Measurements from ENCODE around the gene P3H2. TPM values are rescaled to one million over a fixed set of nuclear protein-coding genes. Genes with fewer than 3 reads are reported as not detected.
"Not testable (repeated sequence)": the region's sequence is repeated elsewhere in the genome, so short reads cannot be mapped to it uniquely, and the experiment has no call there.

The P3H2 gene
- total RNA-seq, 1 experiment from 2014 or later, result 44.7 TPM

DNA sequence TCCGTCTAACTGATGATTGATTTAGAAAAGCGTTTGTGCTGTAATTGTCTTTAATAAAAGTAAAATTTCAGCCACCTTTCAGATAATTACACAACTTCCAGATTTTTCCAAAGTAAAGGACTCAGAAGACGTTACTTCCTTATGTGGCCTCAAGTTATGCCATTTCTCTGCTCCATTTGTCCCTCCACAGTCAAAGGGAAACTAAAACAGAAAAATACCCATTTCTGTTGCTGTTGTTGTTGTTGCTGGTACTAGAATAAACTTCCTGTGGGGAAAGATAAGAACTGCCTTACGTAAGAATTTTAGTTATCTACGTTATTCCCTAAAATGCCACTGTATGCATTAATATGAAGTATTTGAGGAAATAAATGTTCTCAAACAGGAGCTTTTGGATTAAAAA, 153.9 kb downstream of the P3H2 start:
- Histone ChIP-seq H3K4me3 (ENCODE audit: insufficient read depth, low read depth, low read length) (no peak overlapping the region), H3K36me3 (replicated peaks; ENCODE audit: control insufficient read depth, insufficient read depth, low read length) (no peaks in the 10 kb centered on the region; the same call in 1 of the 2 replicates), H3K27me3 (ENCODE audit: control insufficient read depth, insufficient read depth, low read length) (no peaks in the 10 kb centered on the region)
- no peak for DNase-seq

DNA sequence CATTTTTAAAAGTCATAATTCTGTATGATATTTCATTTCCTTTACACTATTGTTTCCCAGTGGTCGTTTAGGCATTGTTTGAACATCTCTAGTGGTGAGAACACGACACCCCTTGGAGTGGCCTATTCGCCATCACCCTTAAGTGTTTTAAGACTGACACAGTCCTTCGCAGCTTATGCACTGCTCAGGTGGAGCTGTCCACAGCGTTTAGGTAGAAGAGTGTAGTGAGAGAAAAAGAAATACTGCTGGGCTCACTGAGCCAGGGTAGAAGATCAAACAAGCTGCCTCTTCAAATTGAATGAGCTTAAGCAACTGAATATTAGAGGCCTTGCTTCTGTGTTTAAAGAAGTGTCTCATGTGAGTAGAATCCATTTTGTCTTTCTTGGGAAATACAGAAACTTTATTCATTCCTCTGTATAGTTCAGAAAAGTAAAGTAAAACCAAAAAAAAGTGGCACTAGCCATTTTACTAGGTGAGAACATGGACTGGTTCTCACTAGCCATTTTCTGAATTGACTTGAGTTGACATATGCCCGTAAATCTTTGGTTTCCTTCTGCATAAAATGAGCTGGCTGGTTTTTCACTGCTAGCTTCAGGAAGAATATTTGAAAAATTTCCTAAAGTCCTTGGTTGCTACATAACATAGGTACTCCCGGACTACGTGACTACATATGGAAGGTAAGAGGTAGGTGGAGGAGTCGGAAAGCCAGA, 155.9 kb downstream of the P3H2 start:
- no peaks in the 10 kb centered on the region; the same call in 1 of the 2 replicates for H3K36me3 ChIP-seq (replicated peaks; ENCODE audit: control insufficient read depth, insufficient read depth, low read length)
- H3K4me3 ChIP-seq (ENCODE audit: insufficient read depth, low read depth, low read length), result no peak overlapping the region
- H3K27me3 ChIP-seq (ENCODE audit: control insufficient read depth, insufficient read depth, low read length), result no peaks in the 10 kb centered on the region
- DNase-seq, result no peak

DNA sequence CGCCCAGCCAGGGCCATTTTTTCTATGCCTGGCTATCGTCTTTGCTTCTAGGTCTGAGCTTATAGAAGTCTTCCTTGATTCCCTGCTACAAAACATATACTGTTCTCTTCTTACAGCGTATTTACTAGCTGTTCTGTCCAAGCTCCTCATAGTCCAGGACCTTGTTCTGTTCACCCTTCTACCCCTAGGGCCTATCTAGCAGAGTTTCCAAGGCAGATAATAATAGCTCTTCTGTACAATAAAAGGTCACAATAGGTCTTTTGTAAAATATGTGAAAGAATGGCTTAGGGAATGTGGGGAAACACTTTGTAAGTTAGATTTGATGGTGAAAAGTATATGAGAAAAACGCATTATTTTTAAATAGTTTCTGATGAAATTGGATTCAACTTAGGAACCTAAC, 158.2 kb downstream of the P3H2 start:
- H3K36me3 ChIP-seq (replicated peaks; ENCODE audit: control insufficient read depth, insufficient read depth, low read length), result no peaks in the 10 kb centered on the region; the same call in 1 of the 2 replicates

DNA sequence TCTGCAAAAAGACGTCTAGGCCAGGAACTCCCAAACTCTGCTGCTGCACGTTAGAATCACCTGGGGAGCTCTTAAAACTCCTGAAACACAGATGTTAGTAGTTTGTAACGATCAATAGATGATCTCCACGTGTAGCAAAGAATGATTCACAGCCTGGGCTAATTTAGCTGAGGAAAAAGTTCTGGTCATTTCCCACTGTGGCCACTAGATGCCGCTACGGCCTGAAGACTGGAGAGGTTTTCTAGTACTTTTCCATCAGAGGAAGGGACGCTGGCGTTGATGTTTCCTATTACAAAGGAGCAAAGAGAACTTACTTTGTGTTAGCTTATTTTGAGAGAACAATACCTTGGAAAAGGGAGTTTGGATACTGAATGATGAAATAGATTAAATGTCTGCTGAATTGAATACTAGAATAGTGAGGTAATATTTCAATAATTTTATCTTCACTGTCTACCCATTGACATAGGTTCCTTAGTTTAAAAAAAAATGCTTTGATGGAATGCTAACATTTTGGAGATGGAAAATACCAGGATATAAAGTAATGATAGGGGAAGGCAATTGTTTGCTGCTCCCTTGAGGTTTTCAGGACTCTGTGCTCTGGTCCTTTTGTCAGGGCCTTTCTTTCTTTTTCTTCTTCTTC, 159.1 kb downstream of the P3H2 start:
- peak; percentile 56 for DNase-seq
- H3K27me3 ChIP-seq (ENCODE audit: control insufficient read depth, insufficient read depth, low read length), result no peaks in the 10 kb centered on the region
- no peak overlapping the region for H3K4me3 ChIP-seq (ENCODE audit: insufficient read depth, low read depth, low read length)
- H3K36me3 ChIP-seq (replicated peaks; ENCODE audit: control insufficient read depth, insufficient read depth, low read length), result no peaks in the 10 kb centered on the region; the same call in 1 of the 2 replicates

More for the DNA sequence above, 158.2 kb downstream of the P3H2 start:
- Histone ChIP-seq H3K4me3 (ENCODE audit: insufficient read depth, low read depth, low read length) (no peak overlapping the region), H3K27me3 (ENCODE audit: control insufficient read depth, insufficient read depth, low read length) (no peaks in the 10 kb centered on the region)
- no peak for DNase-seq

DNA sequence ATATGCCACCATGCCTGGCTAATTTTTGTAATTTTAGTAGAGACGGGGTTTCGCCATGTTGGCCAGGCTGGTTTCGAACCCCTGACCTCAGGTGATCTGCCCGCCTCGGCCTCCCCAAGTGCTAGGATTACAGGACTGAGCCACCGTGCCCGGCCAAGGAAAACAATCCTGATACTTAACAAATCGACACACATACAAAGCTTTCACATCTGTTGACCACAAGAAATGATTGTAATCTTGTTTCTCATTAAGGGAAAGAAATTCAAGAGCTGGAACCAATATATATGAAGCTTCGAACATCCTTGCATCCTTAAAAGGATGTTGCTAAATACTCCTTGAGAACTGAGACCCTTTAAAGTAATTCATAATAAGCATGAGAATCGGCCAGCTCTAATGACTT, 159.6 kb downstream of the P3H2 start:
- H3K4me3 ChIP-seq (ENCODE audit: insufficient read depth, low read depth, low read length); H3K36me3 ChIP-seq (replicated peaks; ENCODE audit: control insufficient read depth, insufficient read depth, low read length); H3K27me3 ChIP-seq (ENCODE audit: control insufficient read depth, insufficient read depth, low read length); DNase-seq: not testable (repeated sequence)

DNA sequence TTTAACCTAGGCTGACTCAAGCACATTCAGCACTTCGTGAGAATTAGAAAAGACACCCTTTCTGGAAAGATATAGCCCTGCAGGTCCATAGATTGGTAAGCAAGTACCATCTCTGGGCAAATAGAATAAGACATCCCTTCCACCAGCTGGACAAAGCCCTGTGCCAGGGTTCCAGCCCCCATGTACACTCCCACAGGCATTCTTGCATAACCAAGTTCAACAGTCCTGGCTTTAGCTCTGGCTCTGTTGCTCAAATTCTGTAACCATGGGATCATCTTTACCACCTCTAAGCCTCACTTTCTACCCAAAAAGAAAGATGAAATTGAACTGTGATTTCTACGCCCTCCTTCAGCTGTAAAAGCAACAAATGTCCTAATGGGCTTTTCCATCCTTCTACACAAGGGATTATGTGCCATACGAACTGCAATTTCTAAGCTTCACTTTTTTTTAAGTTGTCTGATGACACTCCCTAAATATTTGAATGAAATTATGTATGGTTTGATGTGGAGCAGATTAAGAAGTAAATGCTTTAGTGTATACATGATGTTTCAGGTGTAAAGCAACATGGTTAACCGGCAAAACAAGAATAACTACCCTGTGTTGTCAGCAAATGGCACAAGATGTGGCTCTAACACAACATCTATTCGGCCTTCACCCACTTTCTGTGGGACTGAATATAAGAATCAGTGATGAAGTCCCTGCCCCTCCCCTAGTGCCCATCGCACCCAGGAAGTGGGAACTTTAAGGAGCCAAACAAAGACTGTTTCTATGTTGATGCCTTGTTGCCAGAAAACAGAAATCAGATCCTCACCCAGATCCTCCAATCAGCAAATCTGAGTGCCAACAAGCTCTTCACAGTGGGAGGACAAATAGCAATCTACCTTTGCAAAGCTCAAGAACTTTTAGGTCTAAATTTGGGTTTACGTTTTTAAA, 165.7 kb downstream of the P3H2 start:
- DNase-seq, result no peak
- H3K4me3 ChIP-seq (ENCODE audit: insufficient read depth, low read depth, low read length), result no peak overlapping the region
- no peaks in the 10 kb centered on the region for H3K27me3 ChIP-seq (ENCODE audit: control insufficient read depth, insufficient read depth, low read length)
- H3K36me3 ChIP-seq (replicated peaks; ENCODE audit: control insufficient read depth, insufficient read depth, low read length), result no peaks in the 10 kb centered on the region

DNA sequence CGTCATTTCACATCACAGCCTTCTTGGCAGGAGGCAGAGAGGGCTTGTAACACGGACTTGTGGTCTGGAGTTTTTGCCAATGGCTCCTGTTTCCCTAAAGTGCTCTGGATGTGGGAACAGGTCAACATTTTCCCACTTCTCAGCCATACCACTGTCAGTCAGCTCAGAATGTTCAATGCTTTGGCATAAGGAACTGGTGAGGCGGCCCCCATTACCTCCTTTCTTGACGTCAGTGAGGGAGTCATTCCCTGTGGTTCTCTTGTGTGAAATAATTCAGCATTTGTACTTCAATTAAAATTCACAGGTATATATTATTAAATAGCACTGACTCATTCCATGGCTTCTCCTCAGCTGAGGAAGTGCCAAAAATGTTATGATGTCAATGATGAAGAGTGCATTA, 167.1 kb downstream of the P3H2 start:
- no peak overlapping the region for H3K4me3 ChIP-seq (ENCODE audit: insufficient read depth, low read depth, low read length)
- no peak for DNase-seq
- no peaks in the 10 kb centered on the region for H3K27me3 ChIP-seq (ENCODE audit: control insufficient read depth, insufficient read depth, low read length)
- no peaks in the 10 kb centered on the region for H3K36me3 ChIP-seq (replicated peaks; ENCODE audit: control insufficient read depth, insufficient read depth, low read length)

DNA sequence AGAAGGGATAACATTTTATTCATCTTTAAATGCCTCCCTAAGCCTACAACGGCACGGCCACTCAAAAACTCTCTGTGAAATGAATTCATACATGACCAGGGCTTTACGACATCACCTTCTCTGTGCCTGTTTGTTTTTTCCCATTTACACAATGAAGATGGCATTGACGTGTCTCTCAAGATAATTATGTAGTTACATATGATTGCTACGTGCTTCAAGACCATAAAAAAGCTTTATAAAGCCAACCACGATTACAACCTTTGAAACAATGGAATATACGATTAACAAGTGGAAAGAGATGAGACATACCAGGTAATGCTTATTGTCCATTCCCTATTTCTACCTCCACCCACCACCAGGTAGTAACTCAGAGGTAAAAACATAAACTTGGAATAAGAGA, 168.4 kb downstream of the P3H2 start:
- no peaks in the 10 kb centered on the region for H3K27me3 ChIP-seq (ENCODE audit: control insufficient read depth, insufficient read depth, low read length)
- no peak for DNase-seq
- no peak overlapping the region for H3K4me3 ChIP-seq (ENCODE audit: insufficient read depth, low read depth, low read length)
- no peaks in the 10 kb centered on the region for H3K36me3 ChIP-seq (replicated peaks; ENCODE audit: control insufficient read depth, insufficient read depth, low read length)

DNA sequence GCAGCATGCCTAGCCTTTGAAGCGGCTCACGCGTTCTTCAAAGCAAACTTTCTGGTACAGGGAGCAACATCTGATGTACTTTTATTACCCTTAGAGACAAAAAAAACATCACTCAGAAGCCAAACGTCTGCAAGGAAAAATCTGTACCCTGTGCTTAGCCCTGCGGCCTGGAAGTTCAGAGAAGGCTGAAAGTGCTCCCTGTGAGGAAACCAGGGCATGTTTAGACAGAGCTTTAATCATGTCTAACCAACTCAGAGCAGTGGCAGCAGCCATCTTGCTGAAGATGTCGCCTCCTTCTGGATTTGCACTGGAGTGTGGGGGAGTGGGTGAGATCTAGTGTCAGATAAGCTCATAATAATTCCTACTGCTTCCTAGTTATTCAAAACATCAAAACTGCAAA, 170.4 kb downstream of the P3H2 start:
- Histone ChIP-seq H3K36me3 (replicated peaks; ENCODE audit: control insufficient read depth, insufficient read depth, low read length) (no peaks in the 10 kb centered on the region), H3K27me3 (ENCODE audit: control insufficient read depth, insufficient read depth, low read length) (no peaks in the 10 kb centered on the region; the same call in 1 of the 2 replicates), H3K4me3 (ENCODE audit: insufficient read depth, low read depth, low read length) (no peak overlapping the region)
- DNase-seq, result no peak

DNA sequence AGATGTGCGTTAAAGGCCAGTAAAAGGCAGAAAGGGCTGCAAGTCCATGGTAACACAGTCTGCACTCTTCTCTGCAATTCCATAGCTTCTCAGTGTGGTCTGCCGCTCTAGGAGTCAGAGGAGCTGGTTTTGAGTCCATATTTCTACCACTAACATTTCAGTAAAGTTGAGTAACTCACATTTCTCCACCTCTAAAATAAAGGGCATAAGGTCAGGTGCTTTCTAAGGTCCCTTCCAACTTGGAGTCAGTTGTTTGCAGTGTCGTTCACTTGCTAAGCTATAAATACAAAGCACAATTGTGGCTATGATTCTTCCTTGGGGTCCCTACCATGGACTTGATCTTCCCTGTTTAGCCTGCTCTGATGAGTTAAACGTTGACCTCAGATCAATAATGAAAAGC, 171.1 kb downstream of the P3H2 start:
- DNase-seq, result no peak

DNA sequence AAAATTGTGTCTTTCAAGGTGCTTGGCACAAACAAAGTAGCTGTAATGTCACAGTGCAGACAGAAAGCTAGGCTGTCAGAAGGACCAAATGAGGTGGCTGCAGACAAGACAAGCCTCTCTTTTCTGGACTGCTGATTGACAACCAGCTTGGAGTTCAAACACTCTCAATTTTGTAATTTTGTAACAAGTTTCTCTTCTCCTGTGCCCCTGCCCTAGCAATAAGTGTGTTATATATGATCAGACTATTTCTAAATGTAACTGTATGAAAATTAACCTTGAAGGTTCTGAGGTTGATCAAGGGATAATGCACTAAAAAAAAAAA, 172.0 kb downstream of the P3H2 start:
- no peak for DNase-seq
- Histone ChIP-seq H3K27me3 (ENCODE audit: control insufficient read depth, insufficient read depth, low read length) (no peaks in the 10 kb centered on the region; the same call in 1 of the 2 replicates), H3K4me3 (ENCODE audit: insufficient read depth, low read depth, low read length) (no peak overlapping the region), H3K36me3 (replicated peaks; ENCODE audit: control insufficient read depth, insufficient read depth, low read length) (no peaks in the 10 kb centered on the region)

More for the DNA sequence above, 171.1 kb downstream of the P3H2 start:
- no peaks in the 10 kb centered on the region for H3K36me3 ChIP-seq (replicated peaks; ENCODE audit: control insufficient read depth, insufficient read depth, low read length)
- no peak overlapping the region for H3K4me3 ChIP-seq (ENCODE audit: insufficient read depth, low read depth, low read length)
- no peaks in the 10 kb centered on the region; the same call in 1 of the 2 replicates for H3K27me3 ChIP-seq (ENCODE audit: control insufficient read depth, insufficient read depth, low read length)

DNA sequence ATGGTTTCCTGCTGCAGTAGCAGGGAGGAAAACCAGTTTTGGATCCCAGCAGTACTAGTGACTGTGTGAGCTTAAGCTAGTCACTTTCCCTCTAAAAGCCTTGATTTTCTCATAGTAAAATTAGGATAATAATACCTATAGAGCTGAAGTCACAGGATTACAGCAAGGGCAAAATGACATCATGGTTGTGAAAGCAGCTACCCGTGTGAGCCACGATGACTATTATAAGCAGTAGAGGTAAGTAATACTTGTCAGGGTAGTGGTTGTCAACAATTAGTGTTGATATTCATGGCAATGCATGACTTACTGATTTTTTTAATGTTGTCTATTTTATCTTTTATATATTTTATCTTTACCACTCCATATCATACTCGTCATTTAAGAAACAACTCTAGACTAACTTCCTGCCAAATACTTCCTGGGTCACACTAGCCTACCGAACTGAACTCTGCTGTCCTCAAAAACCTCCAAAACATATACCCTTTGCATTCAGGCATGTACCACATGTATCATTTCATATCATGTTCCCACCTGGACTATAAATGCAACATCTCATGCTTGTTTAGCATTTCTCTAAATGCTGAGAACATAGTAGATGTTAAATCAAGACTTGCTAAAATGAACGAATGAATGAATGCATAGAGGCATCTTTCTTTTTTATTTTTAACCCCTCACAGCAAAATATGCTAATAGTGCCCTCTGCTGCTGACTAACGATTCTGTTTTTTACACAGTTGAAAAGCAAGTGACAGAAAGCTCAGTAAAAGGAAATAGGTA, 172.6 kb downstream of the P3H2 start:
- H3K27me3 ChIP-seq (ENCODE audit: control insufficient read depth, insufficient read depth, low read length), result no peaks in the 10 kb centered on the region; the same call in 1 of the 2 replicates
- H3K4me3 ChIP-seq (ENCODE audit: insufficient read depth, low read depth, low read length), result no peak overlapping the region
- DNase-seq, result no peak

DNA sequence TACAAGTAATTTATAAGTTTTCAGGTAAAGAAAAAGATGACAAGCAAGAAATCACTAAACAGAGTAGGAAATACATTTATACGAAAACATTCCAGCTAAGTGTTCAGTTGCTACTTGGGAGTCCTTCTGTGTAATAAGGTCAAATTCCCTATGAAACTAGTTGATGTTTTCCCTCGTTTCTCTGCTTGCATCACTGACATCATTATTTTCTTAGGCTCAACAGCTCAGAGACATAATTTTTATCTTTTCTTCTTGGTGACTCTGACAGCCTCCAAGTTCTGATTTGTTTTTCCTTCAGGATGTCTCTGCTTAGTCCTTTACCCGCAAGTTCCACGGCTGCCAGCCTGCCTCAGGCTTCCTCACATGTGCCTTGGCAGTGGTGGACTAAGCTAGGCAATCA, 173.6 kb downstream of the P3H2 start:
- Histone ChIP-seq H3K4me3 (ENCODE audit: insufficient read depth, low read depth, low read length) (no peak overlapping the region), H3K36me3 (replicated peaks; ENCODE audit: control insufficient read depth, insufficient read depth, low read length) (no peaks in the 10 kb centered on the region), H3K27me3 (ENCODE audit: control insufficient read depth, insufficient read depth, low read length) (no peaks in the 10 kb centered on the region; the same call in 1 of the 2 replicates)
- DNase-seq, result no peak

More for the DNA sequence above, 172.6 kb downstream of the P3H2 start:
- H3K36me3 ChIP-seq (replicated peaks; ENCODE audit: control insufficient read depth, insufficient read depth, low read length), result no peaks in the 10 kb centered on the region

Measured in H7 (cell line).